GM10266 (cell line): ENCODE data around the gene RGS6.

Source experiments
- DNase-seq: peaks from one replicate; pipeline ENCODE4 v3.0.0; 2012; ENCODE audit errors: extremely low spot score
- TF ChIP-seq, protein P1 (sequence below): IDR thresholded peaks from 2 replicates; pipeline ENCODE4 v1.5.1; 2012; ENCODE audit warnings: mild to moderate bottlenecking, low read depth; ENCODE audit not compliant: control insufficient read depth, insufficient read depth; ENCODE audit errors: missing control alignments

RGS6 gene

GRCh38 chr14:72521968-72522741 is 589.9 kb downstream of the RGS6 start:
- TF ChIP-seq, protein P1, sequence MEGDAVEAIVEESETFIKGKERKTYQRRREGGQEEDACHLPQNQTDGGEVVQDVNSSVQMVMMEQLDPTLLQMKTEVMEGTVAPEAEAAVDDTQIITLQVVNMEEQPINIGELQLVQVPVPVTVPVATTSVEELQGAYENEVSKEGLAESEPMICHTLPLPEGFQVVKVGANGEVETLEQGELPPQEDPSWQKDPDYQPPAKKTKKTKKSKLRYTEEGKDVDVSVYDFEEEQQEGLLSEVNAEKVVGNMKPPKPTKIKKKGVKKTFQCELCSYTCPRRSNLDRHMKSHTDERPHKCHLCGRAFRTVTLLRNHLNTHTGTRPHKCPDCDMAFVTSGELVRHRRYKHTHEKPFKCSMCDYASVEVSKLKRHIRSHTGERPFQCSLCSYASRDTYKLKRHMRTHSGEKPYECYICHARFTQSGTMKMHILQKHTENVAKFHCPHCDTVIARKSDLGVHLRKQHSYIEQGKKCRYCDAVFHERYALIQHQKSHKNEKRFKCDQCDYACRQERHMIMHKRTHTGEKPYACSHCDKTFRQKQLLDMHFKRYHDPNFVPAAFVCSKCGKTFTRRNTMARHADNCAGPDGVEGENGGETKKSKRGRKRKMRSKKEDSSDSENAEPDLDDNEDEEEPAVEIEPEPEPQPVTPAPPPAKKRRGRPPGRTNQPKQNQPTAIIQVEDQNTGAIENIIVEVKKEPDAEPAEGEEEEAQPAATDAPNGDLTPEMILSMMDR = no peak
- DNase-seq = no peak

DNA sequence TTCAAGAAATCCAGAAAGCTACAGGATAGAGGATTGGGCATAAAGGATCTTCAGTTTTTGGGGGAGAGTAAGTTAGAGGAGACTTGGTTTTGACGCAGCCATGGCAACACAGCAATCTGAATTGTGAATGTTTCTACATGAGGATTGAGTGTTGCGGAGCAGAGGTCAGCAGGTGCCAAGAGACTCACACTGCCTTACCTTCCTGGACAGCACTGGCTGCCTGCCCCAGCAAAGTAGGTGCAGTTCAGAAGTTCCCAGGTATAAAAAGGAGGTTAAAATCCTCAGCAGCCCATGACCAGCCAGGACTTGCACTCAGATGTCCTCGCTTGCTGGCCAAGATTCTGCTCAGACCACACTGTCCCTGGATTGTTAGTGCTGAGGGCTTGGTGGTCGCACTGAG is 590.6 kb downstream of the RGS6 start:
- DNase-seq = no peak
- TF ChIP-seq, protein P1 = no peak

DNA sequence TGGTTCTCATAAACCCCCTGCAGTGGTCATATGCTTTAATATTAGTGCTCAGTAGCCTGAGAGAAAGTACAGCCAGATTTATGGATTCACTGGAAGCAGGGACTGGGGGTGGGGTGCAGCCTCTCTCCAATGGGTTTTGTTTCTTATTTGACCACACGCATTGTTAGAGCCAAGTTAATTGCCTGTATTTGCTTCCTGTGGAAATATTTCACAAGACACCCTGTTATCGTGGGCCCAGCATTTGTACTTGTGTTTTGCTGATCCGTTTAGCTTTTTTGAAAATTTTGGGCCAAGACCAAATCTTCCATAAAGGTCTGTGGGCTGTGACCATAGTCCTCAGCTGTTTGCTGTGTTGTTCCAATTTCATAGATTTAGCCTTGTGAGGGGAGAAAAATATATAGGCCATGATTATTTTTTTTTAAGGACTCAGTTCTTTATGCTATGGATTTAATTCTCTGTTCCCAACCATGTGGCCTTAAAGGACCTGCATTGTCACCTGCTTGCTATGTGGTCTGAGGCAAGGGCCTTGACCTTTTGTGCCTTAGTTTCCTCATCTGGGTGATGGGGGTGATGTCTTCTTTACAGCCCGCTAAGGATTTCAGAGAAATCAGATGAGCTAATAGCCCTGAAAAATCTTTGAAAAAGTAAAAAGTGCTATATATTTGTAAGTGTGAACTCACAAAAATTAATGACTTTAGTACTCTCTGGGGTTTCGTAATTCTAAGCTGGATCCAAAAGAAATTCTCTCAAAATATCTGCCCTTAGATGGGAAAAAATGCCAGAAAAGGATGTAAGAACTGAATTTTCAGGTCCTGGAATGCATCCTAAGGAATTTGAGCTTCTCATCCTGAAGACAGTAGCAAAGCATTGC is 591.4 kb downstream of the RGS6 start:
- TF ChIP-seq, protein P1 = no peak
- DNase-seq = no peak

DNA sequence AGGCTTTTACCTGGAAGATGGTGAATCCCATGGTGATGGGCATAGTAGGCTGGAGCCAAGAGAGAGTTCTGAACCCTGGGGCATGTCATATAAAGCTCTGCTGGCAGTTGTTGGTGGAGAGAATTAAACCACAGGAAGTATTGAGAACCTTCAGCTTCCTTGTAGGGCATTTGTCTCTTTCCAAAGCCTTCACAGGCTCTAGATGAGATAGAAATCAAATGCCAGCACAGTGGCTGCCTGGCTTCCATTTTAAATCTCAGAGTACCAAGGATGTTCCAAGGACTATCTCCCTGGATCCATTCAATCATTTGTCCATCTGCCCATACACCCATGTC is 592.0 kb downstream of the RGS6 start:
- no peak for DNase-seq

GRCh38 chr14:72525087-72525915 is 593.1 kb downstream of the RGS6 start:
- DNase-seq = no peak
- TF ChIP-seq, protein P1 = no peak

More for the DNA sequence above, 592.0 kb downstream of the RGS6 start:
- TF ChIP-seq, protein P1 = no peak

DNA sequence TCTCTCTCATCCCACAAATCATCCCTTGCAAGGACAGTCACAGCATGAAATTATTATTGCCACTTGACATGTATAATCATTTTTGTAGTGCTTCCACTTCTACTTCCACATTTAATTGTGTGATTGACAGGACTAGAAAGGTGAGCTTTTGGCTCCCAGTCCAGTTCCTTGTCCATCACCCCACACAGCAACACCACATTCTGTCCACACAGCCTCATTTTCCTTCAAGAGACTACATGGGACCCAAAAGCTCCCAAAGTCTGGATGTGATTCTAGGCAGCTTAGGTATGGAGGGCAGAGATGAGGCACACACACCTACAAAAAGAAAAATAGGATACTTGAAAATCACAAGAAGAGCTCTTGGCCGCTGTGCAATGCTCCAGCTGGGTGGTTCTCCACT is 595.4 kb downstream of the RGS6 start:
- no peak for DNase-seq
- TF ChIP-seq, protein P1 = no peak
